Mesenchymal stem cell (in vitro differentiated cells and primary cell): ENCODE measurements around the gene THADA.
A peak's percentile ranks its signal among the peaks of the same experiment; 100 is the strongest.

Experiments used
- DNase-seq: peaks from one replicate; pipeline ENCODE4 v3.0.0-alpha.2; 2013
- H2AFZ ChIP-seq: one replicate; pipeline ENCODE4 v1.6.1; 2013; ENCODE audit warnings: low read depth, mild to moderate bottlenecking, control low read depth, inconsistent platforms, low read length, moderate library complexity
- H2AK5ac ChIP-seq: 2 replicates; pipeline ENCODE4 v1.6.1; 2013; ENCODE audit warnings: low read length, moderate library complexity, mild to moderate bottlenecking, inconsistent platforms; ENCODE audit not compliant: severe bottlenecking
- H2BK120ac ChIP-seq: one replicate; pipeline ENCODE4 v1.6.1; 2013; ENCODE audit warnings: low read depth, mild to moderate bottlenecking, inconsistent platforms, low read length, moderate library complexity
- H2BK12ac ChIP-seq, 2 experiments: one replicate each; pipeline ENCODE4 v1.6.1; 2013; ENCODE audit warnings: inconsistent platforms in 2 of 2, low read length in 2 of 2, mild to moderate bottlenecking in 2 of 2, moderate library complexity in 2 of 2, control low read depth in 1 of 2
- H2BK15ac ChIP-seq: one replicate; pipeline ENCODE4 v1.6.1; 2013; ENCODE audit warnings: mild to moderate bottlenecking, low read depth, inconsistent platforms; ENCODE audit not compliant: poor library complexity, severe bottlenecking
- H2BK5ac ChIP-seq: 2 replicates; pipeline ENCODE4 v1.6.1; 2013; ENCODE audit warnings: low read depth, mild to moderate bottlenecking, low read length, control low read depth, inconsistent platforms; ENCODE audit not compliant: poor library complexity, severe bottlenecking
- H3K14ac ChIP-seq, 2 experiments: one replicate each; pipeline ENCODE4 v1.6.1; 2013; ENCODE audit warnings: inconsistent platforms in 2 of 2, low read length in 2 of 2, control low read depth in 1 of 2, mild to moderate bottlenecking in 1 of 2, moderate library complexity in 1 of 2
- H3K18ac ChIP-seq, 2 experiments: one replicate each; pipeline ENCODE4 v1.6.1; 2013; ENCODE audit warnings: inconsistent platforms in 2 of 2, low read length in 2 of 2, control low read depth in 1 of 2, low read depth in 1 of 2, mild to moderate bottlenecking in 1 of 2
- H3K23ac ChIP-seq, 2 experiments: one replicate each; pipeline ENCODE4 v1.6.1; 2013; ENCODE audit warnings: inconsistent platforms in 2 of 2, low read length in 2 of 2, mild to moderate bottlenecking in 2 of 2, moderate library complexity in 2 of 2, control low read depth in 1 of 2
- H3K27ac ChIP-seq: 2 replicates; pipeline ENCODE4 v1.5.1; 2013; ENCODE audit warnings: mild to moderate bottlenecking, moderate library complexity, low read length, control low read depth, inconsistent platforms; ENCODE audit not compliant: poor library complexity, severe bottlenecking
- H3K27me3 ChIP-seq, 2 experiments: 2 replicates each; pipeline versions ENCODE4 v1.6.1 to v1.7.0; 2013; ENCODE audit warnings: low read length in 2 of 2, mild to moderate bottlenecking in 2 of 2, moderate library complexity in 2 of 2, control low read depth in 1 of 2, inconsistent platforms in 1 of 2; ENCODE audit not compliant: control insufficient read depth in 1 of 2, insufficient read depth in 1 of 2
- H3K36me3 ChIP-seq, 2 experiments: 2 replicates each; pipeline versions ENCODE4 v1.6.1 to v1.7.0; 2013; ENCODE audit warnings: low read length in 2 of 2, control low read depth in 1 of 2, inconsistent platforms in 1 of 2, low read depth in 1 of 2, mild to moderate bottlenecking in 1 of 2; ENCODE audit not compliant: insufficient read depth in 2 of 2, control insufficient read depth in 1 of 2
- H3K4ac ChIP-seq, 2 experiments: one replicate each; pipeline ENCODE4 v1.6.1; 2013; ENCODE audit warnings: inconsistent platforms in 2 of 2, low read length in 2 of 2, mild to moderate bottlenecking in 2 of 2, moderate library complexity in 2 of 2, control low read depth in 1 of 2, low read depth in 1 of 2
- H3K4me1 ChIP-seq: 2 replicates; pipeline ENCODE4 v1.6.1; 2013; ENCODE audit warnings: low read depth, low read length, control low read depth; ENCODE audit not compliant: control insufficient read depth, insufficient read depth
- H3K4me2 ChIP-seq: 2 replicates; pipeline ENCODE4 v1.6.1; 2013; ENCODE audit warnings: low read length, mild to moderate bottlenecking, inconsistent platforms; ENCODE audit not compliant: poor library complexity, severe bottlenecking
- H3K4me3 ChIP-seq, 2 experiments: 2 replicates each; pipeline versions ENCODE4 v1.5.1 to v1.7.0; 2013; ENCODE audit warnings: low read length in 2 of 2, mild to moderate bottlenecking in 2 of 2, control low read depth in 1 of 2, low read depth in 1 of 2; ENCODE audit not compliant: insufficient read depth in 1 of 2
- H3K79me1 ChIP-seq: replicated peaks from 2 replicates; pipeline ENCODE4 v1.6.1; 2013; ENCODE audit warnings: mild to moderate bottlenecking, control low read depth, low read length, inconsistent platforms; ENCODE audit not compliant: poor library complexity, severe bottlenecking
- H3K9ac ChIP-seq: 2 replicates; pipeline ENCODE4 v1.7.0; 2013; ENCODE audit warnings: mild to moderate bottlenecking, low read length, moderate library complexity
- H3K9me3 ChIP-seq: 2 replicates; pipeline ENCODE4 v1.7.0; 2013; ENCODE audit warnings: mild to moderate bottlenecking, low read length; ENCODE audit not compliant: control insufficient read depth
- H4K8ac ChIP-seq: one replicate; pipeline ENCODE4 v1.6.1; 2013; ENCODE audit warnings: inconsistent platforms, mild to moderate bottlenecking, low read length, moderate library complexity
- H4K91ac ChIP-seq: one replicate; pipeline ENCODE4 v1.6.1; 2013; ENCODE audit warnings: mild to moderate bottlenecking, low read length, inconsistent platforms
- WGBS: methylation state at CpG from one replicate; pipeline ENCODE4 v1.1.7; 2013; ENCODE audit warnings: mixed read lengths; 5-methylcytosine and 5-hydroxymethylcytosine counted together

THADA gene

GRCh38 chr2:43515248-43515647 lies 80.6 kb downstream of the THADA start:
- Histone ChIP-seq H3K23ac (no peak overlapping the region), H3K27ac (no peak overlapping the region), H3K79me1 (peaks cover 3% of the 10 kb centered on the region), H3K4me3 (no peak overlapping the region), H2BK120ac (no peak overlapping the region), H2AFZ (no peak overlapping the region), H2BK12ac (no peak overlapping the region), H3K4ac (no peak overlapping the region), H3K14ac (no peak overlapping the region), H3K36me3 (no peaks in the 10 kb centered on the region), H3K9me3 (no peaks in the 10 kb centered on the region), H2AK5ac (no peak overlapping the region), H3K9ac (no peak overlapping the region), H2BK5ac (no peak overlapping the region), H3K4me2 (no peak overlapping the region), H4K8ac (no peak overlapping the region), H4K91ac (no peak overlapping the region), H3K27me3 (no peaks in the 10 kb centered on the region), H3K18ac (no peak overlapping the region), H3K4me1 (peaks cover 2% of the 10 kb centered on the region), H2BK15ac (no peak overlapping the region)
- WGBS = 100% methylated on average over 1 of the region's 3 CpGs
- DNase-seq = no peak

GRCh38 chr2:43513796-43514195 lies 82.0 kb downstream of the THADA start:
- Histone ChIP-seq H3K4ac (no peak overlapping the region), H3K9me3 (no peaks in the 10 kb centered on the region), H3K18ac (no peak overlapping the region), H4K91ac (no peak overlapping the region), H3K4me1 (no peaks in the 10 kb centered on the region), H3K27me3 (no peaks in the 10 kb centered on the region), H2BK15ac (no peak overlapping the region), H2BK5ac (no peak overlapping the region), H2AK5ac (no peak overlapping the region), H3K23ac (no peak overlapping the region), H3K4me3 (no peak overlapping the region), H3K36me3 (no peaks in the 10 kb centered on the region), H3K9ac (no peak overlapping the region), H2AFZ (no peak overlapping the region), H2BK12ac (no peak overlapping the region), H3K14ac (no peak overlapping the region), H3K4me2 (no peak overlapping the region), H3K79me1 (peaks cover 3% of the 10 kb centered on the region), H3K27ac (no peak overlapping the region), H4K8ac (no peak overlapping the region), H2BK120ac (no peak overlapping the region)
- 93% methylated on average over 2 of the region's 3 CpGs for WGBS
- DNase-seq = no peak

GRCh38 chr2:43513216-43513615 lies 82.6 kb downstream of the THADA start:
- H2BK12ac ChIP-seq = peak overlapping the region in 1 of 2 experiments; percentile 42
- no peaks in the 10 kb centered on the region for H3K9me3 ChIP-seq
- no peaks in the 10 kb centered on the region for H3K27me3 ChIP-seq
- H3K18ac ChIP-seq = no peak overlapping the region
- no peak overlapping the region for H2AFZ ChIP-seq
- H4K8ac ChIP-seq = no peak overlapping the region
- H3K79me1 ChIP-seq = peaks cover 3% of the 10 kb centered on the region
- no peak overlapping the region for H3K23ac ChIP-seq
- peak overlapping the region in 1 of 2 experiments; percentile 30 for H3K4ac ChIP-seq
- peaks cover 0 to 4% of the 10 kb centered on the region in 2 experiments for H3K36me3 ChIP-seq
- H2BK5ac ChIP-seq = no peak overlapping the region
- no peak overlapping the region for H2BK120ac ChIP-seq
- no peak overlapping the region for H3K27ac ChIP-seq
- no peak overlapping the region for H4K91ac ChIP-seq
- H3K14ac ChIP-seq = no peak overlapping the region
- H3K4me2 ChIP-seq = no peak overlapping the region
- H3K9ac ChIP-seq = peak overlapping the region; percentile 27
- no peak overlapping the region for H3K4me3 ChIP-seq
- no peak overlapping the region for H2BK15ac ChIP-seq
- no peaks in the 10 kb centered on the region for H3K4me1 ChIP-seq
- no peak overlapping the region for H2AK5ac ChIP-seq
- DNase-seq = no peak

GRCh38 chr2:43511199-43511598 lies 84.6 kb downstream of the THADA start:
- Histone ChIP-seq H2BK5ac (no peak overlapping the region), H3K9ac (no peak overlapping the region), H4K8ac (no peak overlapping the region), H4K91ac (no peak overlapping the region), H3K36me3 (peaks cover 0 to 14% of the 10 kb centered on the region in 2 experiments), H2BK120ac (no peak overlapping the region), H2AK5ac (no peak overlapping the region), H2AFZ (no peak overlapping the region), H3K4ac (no peak overlapping the region), H3K79me1 (peaks cover 3% of the 10 kb centered on the region), H3K4me1 (no peaks in the 10 kb centered on the region), H3K4me3 (no peak overlapping the region), H2BK15ac (no peak overlapping the region), H3K9me3 (no peaks in the 10 kb centered on the region), H3K27ac (no peak overlapping the region), H3K27me3 (no peaks in the 10 kb centered on the region), H3K4me2 (no peak overlapping the region), H3K14ac (no peak overlapping the region), H2BK12ac (no peak overlapping the region), H3K23ac (no peak overlapping the region), H3K18ac (no peak overlapping the region)
- 97% methylated on average over 3 of the region's 3 CpGs for WGBS
- DNase-seq = no peak
